ENCODE measurements around the gene RAB39A.
"Not testable (repeated sequence)": the region's sequence is repeated elsewhere in the genome, so short reads cannot be mapped to it uniquely, and the experiment has no call there.

The RAB39A gene

GRCh38 chr11:107928046-107928766 is at the start of gene RAB39A:
RAB39A (plus strand) TSS chr11:107928448; CDS start chr11:107928569, 121 bp downstream.
- DNase-seq, result peak; percentile 98

GRCh38 chr11:107881471-107881870 is 46.8 kb upstream of the RAB39A start:
- not testable (repeated sequence) for DNase-seq

GRCh38 chr11:107882095-107882820 is 46.0 kb upstream of the RAB39A start:
- no peak for DNase-seq

- DNase-seq, result no peak
Measured at GRCh38 chr11:107898270-107898669, 30.0 kb upstream of the RAB39A start.

- no peak for DNase-seq
Measured at GRCh38 chr11:107908211-107908610, 20.0 kb upstream of the RAB39A start.

GRCh38 chr11:107912415-107912814 is 15.8 kb upstream of the RAB39A start:
- DNase-seq, result not testable (repeated sequence)

- no peak for DNase-seq
Measured at GRCh38 chr11:107915229-107915628, 13.0 kb upstream of the RAB39A start.

- DNase-seq, result no peak
Measured at GRCh38 chr11:107916671-107917241, 11.5 kb upstream of the RAB39A start.

GRCh38 chr11:107921997-107922396 is 6.3 kb upstream of the RAB39A start:
- no peak for DNase-seq

- not testable (repeated sequence) for DNase-seq
Measured at GRCh38 chr11:107923519-107923918, 4.7 kb upstream of the RAB39A start.

- no peak for DNase-seq
Measured at GRCh38 chr11:107924306-107924705, 3.9 kb upstream of the RAB39A start.

GRCh38 chr11:107927559-107927958 is 689 bp upstream of the RAB39A start:
- DNase-seq, result no peak

- peak; percentile 47 for DNase-seq
Measured at GRCh38 chr11:107928767-107929507, 689 bp downstream of the RAB39A start.

- DNase-seq, result no peak
Measured at GRCh38 chr11:107929611-107930200, 1.5 kb downstream of the RAB39A start.

GRCh38 chr11:107931206-107931605 is 3.0 kb downstream of the RAB39A start:
- DNase-seq, result peak; percentile 7

GRCh38 chr11:107947904-107948303 is 19.7 kb downstream of the RAB39A start:
- no peak for DNase-seq

GRCh38 chr11:107948328-107948727 is 20.1 kb downstream of the RAB39A start:
- not testable (repeated sequence) for DNase-seq

GRCh38 chr11:107951155-107951554 is 22.9 kb downstream of the RAB39A start:
- no peak for DNase-seq

- DNase-seq, result no peak
Measured at GRCh38 chr11:107953446-107953845, 25.2 kb downstream of the RAB39A start.

GRCh38 chr11:107956543-107956942 is 28.3 kb downstream of the RAB39A start:
- no peak for DNase-seq

- DNase-seq, result no peak
Measured at GRCh38 chr11:107957109-107957588, 28.9 kb downstream of the RAB39A start.

GRCh38 chr11:107961480-107961879 is 33.2 kb downstream of the RAB39A start:
- no peak for DNase-seq

- no peak for DNase-seq
Measured at GRCh38 chr11:107962181-107962580, 33.9 kb downstream of the RAB39A start.

Data from NCI-H345 (cell line).